GM18505 (cell line): ENCODE data around the gene RBKS.

Source experiments
- ATAC-seq: cut with Tn5 transposase; IDR thresholded peaks from one replicate; pipeline ENCODE4 v1.9.1; 2021; ENCODE audit not compliant: unreplicated experiment
- POLR2A ChIP-seq: IDR thresholded peaks from 4 replicates; pipeline ENCODE4 v1.6.1; 2011; ENCODE audit warnings: borderline replicate concordance; ENCODE audit not compliant: insufficient read depth, insufficient read length; ENCODE audit errors: extremely low read depth

RBKS gene

GRCh38 chr2:27824401-27824800, 65.8 kb downstream of the RBKS start:
- TF ChIP-seq POLR2A = no peak
- ATAC-seq = no peak

GRCh38 chr2:27823569-27823968, 66.6 kb downstream of the RBKS start:
- no peak for ATAC-seq

GRCh38 chr2:27823135-27823534, 67.1 kb downstream of the RBKS start:
- no peak for ATAC-seq

More at GRCh38 chr2:27823569-27823968, 66.6 kb downstream of the RBKS start:
- TF ChIP-seq POLR2A = no peak

GRCh38 chr2:27822049-27822448, 68.1 kb downstream of the RBKS start:
- no peak for ATAC-seq

More at GRCh38 chr2:27823135-27823534, 67.1 kb downstream of the RBKS start:
- no peak for TF ChIP-seq POLR2A

GRCh38 chr2:27815860-27816438, 74.2 kb downstream of the RBKS start:
- no peak for ATAC-seq
- no peak for TF ChIP-seq POLR2A

More at GRCh38 chr2:27822049-27822448, 68.1 kb downstream of the RBKS start:
- TF ChIP-seq POLR2A = no peak

- TF ChIP-seq POLR2A = no peak
- no peak for ATAC-seq
These were observed 75.4 kb downstream of the RBKS start for GRCh38 chr2:27814758-27815157.

GRCh38 chr2:27811768-27812167, 78.4 kb downstream of the RBKS start:
- no peak for TF ChIP-seq POLR2A
- ATAC-seq = no peak

GRCh38 chr2:27810455-27810854, 79.7 kb downstream of the RBKS start:
- ATAC-seq = no peak
- TF ChIP-seq POLR2A = no peak

- ATAC-seq = no peak
- TF ChIP-seq POLR2A = no peak
These were observed 80.4 kb downstream of the RBKS start for GRCh38 chr2:27809761-27810241.

- no peak for ATAC-seq
- no peak for TF ChIP-seq POLR2A
These were observed 81.2 kb downstream of the RBKS start for GRCh38 chr2:27808984-27809383.

GRCh38 chr2:27808418-27808817, 81.8 kb downstream of the RBKS start:
- no peak for ATAC-seq
- TF ChIP-seq POLR2A = no peak

- ATAC-seq = no peak
- no peak for TF ChIP-seq POLR2A
These were observed 82.7 kb downstream of the RBKS start for GRCh38 chr2:27807476-27807875.

- TF ChIP-seq POLR2A = no peak
- no peak for ATAC-seq
These were observed 83.7 kb downstream of the RBKS start for GRCh38 chr2:27806311-27807059.

GRCh38 chr2:27805180-27805579, 85.0 kb downstream of the RBKS start:
- no peak for TF ChIP-seq POLR2A
- no peak for ATAC-seq
